NCI-H2107 treated with DMSO at 0.1 percent for 48 hours (cell line): ENCODE results near the gene CDKN1B.
"Not testable (repeated sequence)": the region's sequence is repeated elsewhere in the genome, so short reads cannot be mapped to it uniquely, and the experiment has no call there.

Source experiments
- DNase-seq: peaks from one replicate; lab custom pipeline; 2025; ENCODE audit not compliant: unreplicated experiment; lab: John Stamatoyannopoulos, UW

CDKN1B gene

GRCh38 chr12:12723149-12723680, 6.0 kb downstream of the CDKN1B start:
- peak; percentile 50 for DNase-seq

GRCh38 chr12:12723681-12724420, 6.7 kb downstream of the CDKN1B start:
- no peak for DNase-seq

GRCh38 chr12:12724421-12725085, 7.4 kb downstream of the CDKN1B start:
- DNase-seq, result peak; percentile 21

- DNase-seq, result peak; percentile 96
These were observed 8.2 kb downstream of the CDKN1B start for GRCh38 chr12:12725086-12725955.

- no peak for DNase-seq
These were observed 8.9 kb downstream of the CDKN1B start for GRCh38 chr12:12725956-12726554.

GRCh38 chr12:12726555-12727093, 9.5 kb downstream of the CDKN1B start:
- peak; percentile 79 for DNase-seq

- no peak for DNase-seq
These were observed 14.0 kb downstream of the CDKN1B start for GRCh38 chr12:12731178-12731577.

GRCh38 chr12:12731785-12732184, 14.6 kb downstream of the CDKN1B start:
- DNase-seq, result no peak

- DNase-seq, result no peak
These were observed 15.9 kb downstream of the CDKN1B start for GRCh38 chr12:12733118-12733517.

GRCh38 chr12:12734054-12734453, 16.9 kb downstream of the CDKN1B start:
- DNase-seq, result no peak

GRCh38 chr12:12734561-12735071, 17.4 kb downstream of the CDKN1B start:
- no peak for DNase-seq

GRCh38 chr12:12735301-12735700, 18.1 kb downstream of the CDKN1B start:
- no peak for DNase-seq

- DNase-seq, result peak; percentile 61
These were observed 19.9 kb downstream of the CDKN1B start for GRCh38 chr12:12736759-12737676.

- DNase-seq, result not testable (repeated sequence)
These were observed 21.0 kb downstream of the CDKN1B start for GRCh38 chr12:12738152-12738551.

GRCh38 chr12:12741660-12742059, 24.5 kb downstream of the CDKN1B start:
- DNase-seq, result no peak

- DNase-seq, result peak; percentile 71
These were observed 27.6 kb downstream of the CDKN1B start for GRCh38 chr12:12744546-12745305.

- no peak for DNase-seq
These were observed 28.5 kb downstream of the CDKN1B start for GRCh38 chr12:12745576-12746211.

- DNase-seq, result no peak
These were observed 30.1 kb downstream of the CDKN1B start for GRCh38 chr12:12747278-12747677.
